ENCODE measurements around the gene CCR8.

The CCR8 gene, protein sequence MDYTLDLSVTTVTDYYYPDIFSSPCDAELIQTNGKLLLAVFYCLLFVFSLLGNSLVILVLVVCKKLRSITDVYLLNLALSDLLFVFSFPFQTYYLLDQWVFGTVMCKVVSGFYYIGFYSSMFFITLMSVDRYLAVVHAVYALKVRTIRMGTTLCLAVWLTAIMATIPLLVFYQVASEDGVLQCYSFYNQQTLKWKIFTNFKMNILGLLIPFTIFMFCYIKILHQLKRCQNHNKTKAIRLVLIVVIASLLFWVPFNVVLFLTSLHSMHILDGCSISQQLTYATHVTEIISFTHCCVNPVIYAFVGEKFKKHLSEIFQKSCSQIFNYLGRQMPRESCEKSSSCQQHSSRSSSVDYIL

DNA sequence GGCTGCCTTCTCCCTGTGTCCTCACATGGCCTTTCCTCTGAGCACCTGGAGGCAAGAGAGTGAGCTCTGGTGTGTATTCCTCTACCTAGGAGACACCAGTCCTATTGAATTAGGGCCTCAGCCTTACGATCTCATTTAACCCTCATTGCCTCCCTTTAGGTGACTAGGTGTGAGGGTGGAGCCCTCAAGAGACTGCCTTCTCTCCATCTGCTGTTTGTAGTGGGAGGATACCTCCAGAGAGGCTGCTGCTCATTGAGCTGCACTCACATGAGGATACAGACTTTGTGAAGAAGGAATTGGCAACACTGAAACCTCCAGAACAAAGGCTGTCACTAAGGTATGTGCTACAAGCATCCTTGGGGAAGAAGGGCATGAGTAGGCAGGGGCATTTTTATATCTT, at the start of gene CCR8:
Gene CCR8, plus strand, starts transcription at position 217 of the 400 bp plus-strand sequence. CDS start 2,623 bp downstream, outside the sequence.
- no peak for DNase-seq

DNA sequence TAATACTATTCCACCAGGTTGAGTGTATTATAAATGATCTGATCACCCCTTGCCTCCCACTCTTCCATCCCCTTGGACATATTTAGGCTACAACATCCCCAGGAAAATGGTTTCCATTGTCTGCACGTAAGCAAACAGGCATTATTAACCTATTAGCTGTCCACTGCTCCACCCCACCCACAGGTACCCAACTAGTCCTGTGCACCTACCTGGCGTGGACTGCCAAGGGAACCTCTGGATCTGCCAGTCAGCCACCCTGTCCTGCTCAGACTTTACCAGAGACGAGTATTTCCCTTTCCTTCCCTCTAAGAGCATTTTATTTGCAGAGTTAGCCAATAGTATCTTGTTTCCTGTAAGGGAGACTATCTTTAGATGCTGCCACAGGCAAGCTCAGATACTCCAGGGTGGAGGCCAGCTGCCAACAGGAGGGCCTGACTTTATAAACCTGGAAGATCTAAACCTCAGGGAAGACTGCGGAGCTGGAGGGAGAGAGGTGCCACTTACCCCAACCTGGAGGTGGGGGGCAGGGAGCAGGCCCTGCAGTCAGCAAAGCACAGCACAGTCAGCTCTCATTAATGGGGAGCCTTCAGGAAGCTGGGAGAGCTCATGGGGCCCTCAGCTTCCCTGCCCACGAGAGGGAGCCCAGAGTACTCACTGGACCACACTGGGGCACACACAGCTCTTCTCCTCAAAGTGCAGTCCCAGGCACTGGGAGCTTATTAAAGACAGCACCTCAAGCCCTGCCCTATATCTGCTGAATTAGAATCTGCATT, 49.6 kb upstream of the CCR8 start, which contains the start of gene CX3CR1:
Gene CX3CR1, minus strand, starts transcription at position 292 of the 773 bp plus-strand sequence. CDS start 13,527 bp downstream, outside the sequence.
- peak; percentile 28 for DNase-seq

- DNase-seq, result no peak
Measured at GRCh38 chr3:39280571-39280970, 48.9 kb upstream of the CCR8 start.

DNA sequence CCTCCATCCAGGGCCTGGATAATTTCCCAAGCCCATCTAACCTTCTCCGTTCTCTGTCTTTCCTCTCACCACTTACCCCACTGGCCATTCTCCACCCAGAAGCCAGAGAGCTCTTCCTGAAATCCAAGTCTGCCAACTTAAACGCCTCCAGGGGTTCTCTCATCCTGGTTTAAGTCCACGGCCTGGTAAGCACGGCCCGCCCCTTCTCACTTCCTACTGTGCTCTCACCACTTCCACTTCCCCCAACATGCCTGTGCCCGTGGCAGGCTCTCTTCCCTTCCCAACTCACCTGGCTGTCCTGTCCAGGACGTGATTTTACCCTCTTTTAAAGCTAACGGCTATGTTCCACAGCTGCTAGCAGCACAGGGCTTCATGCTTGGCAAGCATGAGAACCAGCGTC, 48.0 kb upstream of the CCR8 start:
- no peak for DNase-seq

GRCh38 chr3:39282057-39282456, 47.5 kb upstream of the CCR8 start:
- no peak for DNase-seq

GRCh38 chr3:39284457-39284881, 45.0 kb upstream of the CCR8 start:
- no peak for DNase-seq

GRCh38 chr3:39285332-39285731, 44.2 kb upstream of the CCR8 start:
- no peak for DNase-seq

DNA sequence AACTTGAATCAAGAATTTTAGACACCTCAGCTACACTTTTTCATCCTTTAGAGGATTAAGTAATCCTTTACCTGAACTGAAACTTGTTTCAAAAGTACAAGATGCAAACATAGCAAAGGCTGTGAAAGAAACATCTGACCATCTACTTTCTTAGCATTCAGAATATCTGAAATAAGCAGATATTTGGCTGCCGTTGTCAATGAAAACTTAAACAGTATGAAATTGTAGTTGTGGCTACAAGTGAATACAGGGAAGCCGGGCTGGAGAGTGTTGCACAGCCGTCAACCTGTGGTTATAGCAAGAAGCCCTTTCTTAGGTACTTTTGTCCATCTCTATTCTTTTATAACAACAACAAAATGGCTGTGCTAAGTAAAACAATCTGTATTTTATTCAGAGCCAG, 42.7 kb upstream of the CCR8 start:
- no peak for DNase-seq

GRCh38 chr3:39287216-39288164, 42.0 kb upstream of the CCR8 start:
- DNase-seq, result no peak

GRCh38 chr3:39288300-39288808, 41.2 kb upstream of the CCR8 start:
- peak; percentile 29 for DNase-seq

DNA sequence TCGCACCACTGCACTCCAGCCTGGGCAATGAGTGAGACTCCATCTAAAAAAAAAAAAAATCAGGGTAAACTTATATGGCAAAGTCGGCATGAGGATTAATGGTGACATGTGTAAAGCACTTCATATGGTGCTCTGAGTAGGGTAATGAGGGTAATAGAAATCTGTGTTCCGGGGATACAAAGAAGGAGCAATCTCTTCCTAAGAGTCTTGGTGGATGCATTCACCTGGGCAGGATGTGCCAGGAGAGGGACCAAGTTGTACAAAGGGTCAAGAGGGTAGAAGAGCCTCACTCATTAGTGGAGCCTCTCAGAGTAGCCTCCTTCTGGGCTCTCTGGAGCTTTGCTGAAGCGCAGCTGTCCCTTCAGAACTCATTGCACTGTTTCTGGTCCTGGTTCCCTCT, 40.4 kb upstream of the CCR8 start:
- no peak for DNase-seq

GRCh38 chr3:39290255-39290654, 39.3 kb upstream of the CCR8 start:
- no peak for DNase-seq

DNA sequence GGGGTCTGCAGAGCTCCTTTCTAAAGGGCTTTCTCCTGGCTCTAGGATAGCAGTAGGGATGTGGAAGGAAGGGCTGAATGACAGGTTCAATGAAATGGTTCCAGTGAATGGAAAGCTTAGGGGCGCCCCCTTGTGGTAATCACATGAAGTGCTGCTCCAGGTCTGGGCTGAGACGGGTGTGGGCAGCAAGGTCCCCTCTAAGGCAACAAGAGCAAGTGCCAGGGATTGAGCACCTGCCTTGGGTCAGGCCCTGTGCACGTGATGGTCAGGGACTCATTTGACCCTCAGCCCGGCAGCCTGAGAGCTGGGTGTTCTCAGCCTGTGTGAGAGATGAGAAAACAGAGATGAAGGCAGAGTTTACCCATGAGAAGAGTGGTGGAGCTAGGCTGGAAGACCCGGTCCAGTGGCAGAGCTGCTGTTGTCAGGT, 37.6 kb upstream of the CCR8 start:
- no peak for DNase-seq

DNA sequence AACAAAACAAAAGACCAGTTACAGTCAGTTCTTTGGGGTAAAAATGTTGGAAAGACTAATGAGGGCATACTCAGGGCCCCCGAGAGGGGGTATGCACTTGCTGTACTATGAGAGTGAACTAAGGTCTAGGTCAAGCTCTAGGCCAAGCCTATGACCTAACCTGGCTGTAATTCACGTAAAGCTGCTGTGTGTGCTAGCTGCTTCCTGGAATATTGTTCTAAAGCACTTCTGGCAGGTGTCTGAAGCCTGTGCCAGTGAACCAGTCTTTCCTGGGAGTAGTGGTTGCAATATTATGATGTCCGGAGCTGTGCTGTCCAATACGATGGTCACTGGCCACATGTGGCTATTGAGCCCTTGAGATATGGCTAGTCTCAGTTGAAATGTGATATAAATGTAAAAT, 36.5 kb upstream of the CCR8 start:
- no peak for DNase-seq

DNA sequence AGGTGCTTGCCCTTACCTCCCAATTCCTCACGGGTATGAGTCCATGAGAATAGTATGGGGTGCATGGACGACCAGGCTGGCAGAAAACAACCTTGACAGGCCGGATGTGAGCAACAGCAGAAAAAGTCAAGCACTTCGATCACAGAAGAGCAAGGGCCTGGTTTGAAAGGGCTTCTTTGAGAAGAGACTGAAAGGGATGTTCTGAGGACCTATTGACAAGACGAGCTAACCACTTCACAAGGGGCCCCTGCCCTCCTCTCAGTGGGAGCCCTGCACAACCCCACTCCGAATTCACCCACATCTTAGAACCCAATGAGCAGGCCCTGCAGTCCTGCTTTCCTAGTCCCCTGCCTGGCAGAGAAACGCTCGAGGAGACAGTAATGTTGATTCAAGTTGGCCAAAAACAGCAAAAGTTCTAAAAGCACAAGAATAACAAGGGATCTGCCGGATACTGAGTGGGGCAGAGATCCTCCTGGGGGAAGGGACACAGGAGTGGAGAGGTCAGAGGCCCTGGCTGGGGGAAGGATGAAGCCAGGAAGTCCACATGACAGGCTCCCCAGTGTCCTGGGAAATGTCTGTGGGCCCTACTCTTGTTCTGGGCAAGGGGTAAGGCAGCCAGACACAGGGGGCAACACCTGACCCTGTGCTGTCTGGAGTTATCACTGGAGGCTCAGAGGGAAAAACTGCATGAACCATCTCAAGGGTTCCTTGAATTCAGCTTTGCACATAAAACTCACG, 34.9 kb upstream of the CCR8 start:
- DNase-seq, result no peak

- DNase-seq, result no peak
Measured at GRCh38 chr3:39295184-39295775, 34.2 kb upstream of the CCR8 start.

DNA sequence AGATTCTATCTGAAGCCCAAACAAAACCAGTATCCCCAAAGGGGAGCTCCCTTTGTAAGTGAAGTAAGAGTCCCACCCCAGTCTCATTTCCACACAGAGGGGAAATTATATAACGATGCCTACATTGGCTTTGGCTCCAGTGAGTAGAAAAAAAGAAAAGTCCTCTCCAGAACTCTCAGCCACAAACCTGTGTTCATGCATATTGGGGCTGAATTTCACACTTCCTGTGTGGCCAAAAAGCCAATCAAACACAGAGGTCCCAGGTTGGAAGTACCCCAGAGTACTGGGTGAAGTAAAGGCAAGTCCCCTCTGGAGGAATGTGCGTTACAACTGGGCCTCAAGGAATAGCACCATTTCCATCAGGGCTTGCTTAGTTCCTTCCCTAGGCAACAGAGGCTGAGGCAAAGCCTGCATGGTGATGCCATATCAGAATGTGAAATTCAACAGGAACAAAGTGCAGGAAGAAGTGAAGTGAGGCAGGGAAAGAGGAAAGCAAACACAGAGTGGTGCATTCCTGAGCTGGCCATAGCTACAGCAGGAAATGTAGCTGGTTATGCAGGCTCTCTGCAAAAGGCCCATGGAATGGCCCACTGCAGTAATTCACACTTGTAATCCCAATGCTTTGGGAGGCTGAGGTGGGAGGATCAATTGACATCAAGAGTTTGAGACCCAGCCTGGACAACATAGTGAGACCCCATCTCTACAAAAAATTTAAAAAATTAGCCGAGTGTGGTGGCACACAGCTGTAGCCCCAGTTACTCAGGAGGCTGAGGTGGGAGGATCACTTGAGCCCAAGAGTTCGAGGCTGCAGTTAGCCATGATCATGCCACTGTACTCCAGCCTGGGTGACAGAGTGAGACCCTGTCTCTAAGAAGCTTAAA, 33.1 kb upstream of the CCR8 start:
- DNase-seq, result no peak

- DNase-seq, result no peak
Measured at GRCh38 chr3:39299279-39299678, 30.2 kb upstream of the CCR8 start.

- no peak for DNase-seq
Measured at GRCh38 chr3:39302178-39302577, 27.3 kb upstream of the CCR8 start.

- no peak for DNase-seq
Measured at GRCh38 chr3:39313289-39313688, 16.2 kb upstream of the CCR8 start.

DNA sequence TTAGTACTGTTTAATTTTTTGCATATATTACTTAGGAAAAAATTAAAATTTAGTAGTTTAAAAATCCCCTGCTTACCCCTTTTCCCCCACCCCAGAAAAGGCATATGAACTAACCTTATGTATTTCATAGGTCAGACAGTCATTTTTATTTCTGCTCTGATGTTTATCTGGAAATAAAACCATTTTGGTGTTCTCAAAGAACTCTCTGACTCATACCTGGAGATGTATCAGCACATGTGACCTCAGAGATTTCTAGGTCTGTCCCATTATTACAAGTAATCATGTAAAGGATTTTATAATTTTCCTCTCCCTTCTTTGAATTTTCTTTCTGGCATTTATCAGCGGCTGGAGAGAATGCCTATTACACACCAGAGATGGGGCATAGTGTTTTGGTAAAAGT, 14.1 kb upstream of the CCR8 start:
- DNase-seq, result no peak

Measured in SIG-M5 (cell line).